GM12865 (cell line): ENCODE results near the gene ZNF41.
A peak's percentile ranks its signal among the peaks of the same experiment; 100 is the strongest.
"Not testable (repeated sequence)": the region's sequence is repeated elsewhere in the genome, so short reads cannot be mapped to it uniquely, and the experiment has no call there.

Source experiments
- DNase-seq: peaks from one replicate; pipeline ENCODE4 v3.0.0; 2010; ENCODE audit warnings: low read depth
- H3K4me3 ChIP-seq: 2 replicates; pipeline ENCODE4 v1.5.1; 2011; ENCODE audit warnings: mild to moderate bottlenecking, low read depth, low read length, control low read depth
- TF ChIP-seq, protein P1 (sequence below): IDR thresholded peaks from 2 replicates; pipeline ENCODE4 v1.5.1; 2011; ENCODE audit warnings: low read length, control low read depth, low read depth, inconsistent platforms; ENCODE audit not compliant: insufficient read depth; ENCODE audit errors: missing control alignments

The ZNF41 gene

DNA sequence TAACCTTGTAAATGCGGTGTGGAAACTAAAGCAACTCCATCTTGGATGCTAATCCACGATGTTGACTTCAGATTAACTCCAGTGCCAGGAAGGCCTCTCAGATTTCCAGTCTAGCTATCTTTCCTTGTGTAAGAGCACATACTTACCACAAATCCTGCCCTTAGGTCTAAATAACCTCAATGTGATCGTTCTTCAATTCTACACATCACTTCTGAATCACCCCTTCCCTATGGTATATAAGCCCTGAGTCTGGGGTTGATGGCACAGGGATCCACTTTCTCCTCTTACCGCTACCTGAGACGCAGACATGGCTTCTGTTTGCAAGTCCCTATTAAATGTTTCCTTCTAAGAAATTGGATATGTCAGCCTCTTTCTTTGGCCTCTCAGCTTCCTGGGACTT lies 17.5 kb upstream of the ZNF41 start:
- no peak for DNase-seq
- TF ChIP-seq, protein P1, sequence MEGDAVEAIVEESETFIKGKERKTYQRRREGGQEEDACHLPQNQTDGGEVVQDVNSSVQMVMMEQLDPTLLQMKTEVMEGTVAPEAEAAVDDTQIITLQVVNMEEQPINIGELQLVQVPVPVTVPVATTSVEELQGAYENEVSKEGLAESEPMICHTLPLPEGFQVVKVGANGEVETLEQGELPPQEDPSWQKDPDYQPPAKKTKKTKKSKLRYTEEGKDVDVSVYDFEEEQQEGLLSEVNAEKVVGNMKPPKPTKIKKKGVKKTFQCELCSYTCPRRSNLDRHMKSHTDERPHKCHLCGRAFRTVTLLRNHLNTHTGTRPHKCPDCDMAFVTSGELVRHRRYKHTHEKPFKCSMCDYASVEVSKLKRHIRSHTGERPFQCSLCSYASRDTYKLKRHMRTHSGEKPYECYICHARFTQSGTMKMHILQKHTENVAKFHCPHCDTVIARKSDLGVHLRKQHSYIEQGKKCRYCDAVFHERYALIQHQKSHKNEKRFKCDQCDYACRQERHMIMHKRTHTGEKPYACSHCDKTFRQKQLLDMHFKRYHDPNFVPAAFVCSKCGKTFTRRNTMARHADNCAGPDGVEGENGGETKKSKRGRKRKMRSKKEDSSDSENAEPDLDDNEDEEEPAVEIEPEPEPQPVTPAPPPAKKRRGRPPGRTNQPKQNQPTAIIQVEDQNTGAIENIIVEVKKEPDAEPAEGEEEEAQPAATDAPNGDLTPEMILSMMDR: no peak
- H3K4me3 ChIP-seq: no peak overlapping the region

DNA sequence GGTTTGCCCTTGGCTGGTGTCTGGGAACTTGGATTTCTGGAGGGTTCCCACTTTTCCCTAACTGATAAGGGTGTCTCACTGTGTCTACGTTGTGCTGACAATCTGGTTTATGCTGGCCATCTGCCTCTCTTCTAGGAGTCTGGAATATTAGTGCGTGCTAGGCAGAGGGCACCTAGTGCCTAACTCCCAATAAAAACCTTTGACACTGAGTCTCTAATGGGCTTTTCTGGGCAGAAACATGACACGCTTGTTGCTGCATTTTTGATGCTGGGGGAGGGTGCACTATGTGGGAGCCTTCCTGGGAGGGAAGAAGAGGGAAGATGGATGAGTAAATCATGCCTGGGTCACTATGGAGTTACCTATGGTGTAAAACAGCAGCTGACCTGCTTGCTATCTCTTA lies 16.3 kb upstream of the ZNF41 start:
- TF ChIP-seq, protein P1: no peak
- no peak overlapping the region for H3K4me3 ChIP-seq
- no peak for DNase-seq

DNA sequence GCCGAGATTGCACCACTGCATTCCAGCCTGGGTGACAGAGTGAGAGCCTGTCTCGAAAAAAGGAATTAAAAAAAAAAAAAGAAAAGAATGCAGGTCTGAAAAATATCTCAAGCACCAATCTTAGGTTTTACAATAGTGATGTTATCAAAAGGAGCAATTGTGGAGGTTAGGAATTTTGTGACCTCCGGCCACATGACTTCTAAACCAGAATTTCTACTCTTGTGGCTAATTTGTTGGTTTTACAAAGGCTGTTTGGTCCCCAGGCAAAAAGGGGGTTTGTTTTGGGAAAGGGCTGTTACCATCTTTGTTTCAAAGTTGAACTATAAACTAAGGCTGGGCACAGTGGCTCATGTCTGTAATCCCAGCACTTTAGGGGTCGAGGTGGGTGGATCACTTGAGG lies 15.4 kb upstream of the ZNF41 start:
- TF ChIP-seq, protein P1: no peak
- DNase-seq: no peak
- no peak overlapping the region for H3K4me3 ChIP-seq

DNA sequence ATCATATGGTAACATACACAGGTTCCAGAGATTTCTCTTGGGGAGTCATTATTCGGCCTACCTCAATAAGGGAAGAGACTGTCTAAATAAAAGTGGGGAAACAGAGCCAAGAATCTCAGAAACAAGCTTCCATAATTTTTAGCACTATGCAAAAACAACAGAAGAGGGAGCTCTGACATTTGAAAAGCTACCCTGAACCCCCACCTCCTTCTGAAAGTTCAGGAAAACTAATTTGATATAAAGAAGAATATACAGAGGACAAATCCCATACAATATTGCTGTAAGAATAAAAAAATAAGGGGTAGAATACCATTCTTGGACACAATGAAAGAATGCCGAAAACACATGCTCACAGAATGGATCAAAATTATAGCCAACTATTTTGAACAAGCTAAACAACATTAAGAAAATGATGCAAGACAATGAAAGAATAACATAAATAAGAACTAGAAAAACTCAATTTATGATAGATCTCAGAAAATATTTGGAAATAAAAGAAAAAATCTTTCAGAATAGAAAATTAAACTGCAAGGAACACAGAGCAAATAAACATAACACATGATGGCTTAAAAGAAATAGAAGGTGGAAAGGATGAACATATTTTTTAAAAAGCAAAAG lies 14.4 kb upstream of the ZNF41 start:
- no peak overlapping the region for H3K4me3 ChIP-seq
- no peak for DNase-seq
- TF ChIP-seq, protein P1: peak; percentile 1

DNA sequence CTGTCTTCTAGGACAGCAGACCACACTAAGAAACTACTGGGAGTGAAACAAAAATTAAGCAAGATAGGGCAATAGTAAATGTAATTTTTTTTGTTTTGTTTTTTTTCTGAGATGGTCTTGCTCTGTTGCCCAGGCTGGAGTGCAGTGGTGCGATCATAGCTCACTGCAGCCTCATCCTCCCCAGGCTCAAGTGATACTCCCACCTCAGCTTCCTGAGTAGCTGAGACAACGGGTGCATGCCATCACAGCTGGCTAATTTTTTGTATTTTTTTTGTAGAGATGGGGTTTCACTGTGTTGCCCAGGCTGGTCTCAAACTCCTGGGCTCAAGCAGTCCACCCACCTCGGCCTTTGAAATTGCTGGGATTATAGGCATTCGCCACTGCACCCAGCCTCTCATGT lies 9.1 kb upstream of the ZNF41 start:
- H3K4me3 ChIP-seq: not testable (repeated sequence)
- DNase-seq: peak; percentile 26

DNA sequence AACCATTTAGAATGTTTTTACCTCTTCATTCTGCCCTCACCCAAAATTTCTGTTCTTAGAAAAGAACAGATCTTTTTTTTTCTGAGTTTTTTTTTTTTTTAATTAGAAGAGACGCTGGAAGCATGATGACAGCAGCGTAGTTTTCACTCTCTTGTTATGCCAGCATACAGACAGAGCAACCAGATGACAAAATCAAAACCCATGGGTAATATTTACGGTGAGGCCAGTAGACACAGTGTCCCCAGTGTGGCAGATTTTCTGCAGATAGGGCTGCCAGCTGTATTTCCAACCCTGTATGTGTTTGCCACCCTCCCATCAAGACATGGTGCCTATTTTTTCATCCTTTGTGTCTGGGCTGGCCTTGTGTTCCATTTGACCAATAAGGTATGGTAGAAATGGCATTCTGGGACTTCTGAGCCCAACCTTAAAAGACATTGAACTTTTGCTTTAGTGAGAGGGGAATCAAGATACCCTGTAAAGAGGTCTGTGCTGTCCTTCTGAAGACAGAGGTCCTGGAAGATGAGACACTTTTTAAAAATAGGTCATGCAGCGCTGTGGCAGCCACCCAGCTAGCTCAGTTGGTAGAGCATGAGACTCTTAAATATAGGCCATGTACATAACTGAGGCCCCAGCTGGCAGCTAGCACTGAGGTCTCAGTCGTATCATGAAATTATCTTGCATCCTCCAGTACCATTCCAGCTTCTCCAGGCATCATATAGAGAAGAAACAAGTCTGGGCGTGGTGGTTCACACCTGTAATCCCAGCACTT lies 6.7 kb upstream of the ZNF41 start:
- H3K4me3 ChIP-seq: no peak overlapping the region
- TF ChIP-seq, protein P1: no peak
- no peak for DNase-seq

DNA sequence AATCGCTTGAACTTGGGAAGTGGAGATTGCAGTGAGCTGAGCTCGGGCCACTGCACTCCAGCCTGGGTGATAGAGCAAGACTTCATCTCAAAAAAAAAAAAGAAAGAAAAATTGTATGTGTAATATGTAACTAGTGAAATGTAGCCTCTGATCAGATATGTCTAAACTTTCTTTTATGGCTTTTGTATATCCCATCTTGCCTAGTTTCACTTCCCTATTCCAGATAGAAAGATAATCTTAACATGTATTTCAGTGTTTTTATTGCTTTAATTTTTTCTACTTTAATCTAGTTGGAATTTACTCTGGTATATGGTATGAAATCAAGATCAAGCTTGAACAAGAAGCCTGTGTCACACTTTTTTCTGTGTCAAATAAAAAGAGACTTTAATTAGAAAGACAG lies 1.9 kb upstream of the ZNF41 start:
- DNase-seq: no peak
- H3K4me3 ChIP-seq: no peak overlapping the region
- TF ChIP-seq, protein P1: no peak
